MG63 (cell line): Measurements from ENCODE around the gene CMAS. TPM values are rescaled to one million over a fixed set of nuclear protein-coding genes. Genes with fewer than 3 reads are reported as not detected.
A peak's percentile ranks its signal among the peaks of the same experiment; 100 is the strongest.
"Not testable (repeated sequence)": the region's sequence is repeated elsewhere in the genome, so short reads cannot be mapped to it uniquely, and the experiment has no call there.

Experiments used
- DNase-seq: peaks from one replicate; pipeline ENCODE4 v3.0.0-alpha.2; 2020
- H3K27me3 ChIP-seq: fragments of 250-450 bp; sonication (Bioruptor Pico); 2 replicates; pipeline ENCODE4 v1.5.1; 2020; ENCODE audit warnings: mild to moderate bottlenecking, moderate library complexity
- H3K36me3 ChIP-seq: fragments of 250-450 bp; sonication (Bioruptor Pico); 2 replicates; pipeline ENCODE4 v1.5.1; 2020; ENCODE audit warnings: mild to moderate bottlenecking, moderate library complexity
- H3K4me3 ChIP-seq: fragments of 250-450 bp; sonication (Bioruptor Pico); 2 replicates; pipeline ENCODE4 v1.5.1; 2020; ENCODE audit warnings: mild to moderate bottlenecking, moderate library complexity
- H3K9me3 ChIP-seq: fragments of 250-450 bp; sonication (Bioruptor Pico); 2 replicates; pipeline ENCODE4 v1.5.1; 2020; ENCODE audit warnings: mild to moderate bottlenecking, moderate library complexity
- total RNA-seq: library from RNA; depleted of rRNA; stranded (reverse); fragments of >200 nt; shearing (Covaris generic); gene quantifications from 2 replicates; pipeline ENCODE4 v1.2.3, GENCODE V29; 2014; ENCODE audit warnings: low replicate concordance; rRNA removed

The CMAS gene
- total RNA-seq = 30.9 and 49.8 TPM in 2 replicates

DNA sequence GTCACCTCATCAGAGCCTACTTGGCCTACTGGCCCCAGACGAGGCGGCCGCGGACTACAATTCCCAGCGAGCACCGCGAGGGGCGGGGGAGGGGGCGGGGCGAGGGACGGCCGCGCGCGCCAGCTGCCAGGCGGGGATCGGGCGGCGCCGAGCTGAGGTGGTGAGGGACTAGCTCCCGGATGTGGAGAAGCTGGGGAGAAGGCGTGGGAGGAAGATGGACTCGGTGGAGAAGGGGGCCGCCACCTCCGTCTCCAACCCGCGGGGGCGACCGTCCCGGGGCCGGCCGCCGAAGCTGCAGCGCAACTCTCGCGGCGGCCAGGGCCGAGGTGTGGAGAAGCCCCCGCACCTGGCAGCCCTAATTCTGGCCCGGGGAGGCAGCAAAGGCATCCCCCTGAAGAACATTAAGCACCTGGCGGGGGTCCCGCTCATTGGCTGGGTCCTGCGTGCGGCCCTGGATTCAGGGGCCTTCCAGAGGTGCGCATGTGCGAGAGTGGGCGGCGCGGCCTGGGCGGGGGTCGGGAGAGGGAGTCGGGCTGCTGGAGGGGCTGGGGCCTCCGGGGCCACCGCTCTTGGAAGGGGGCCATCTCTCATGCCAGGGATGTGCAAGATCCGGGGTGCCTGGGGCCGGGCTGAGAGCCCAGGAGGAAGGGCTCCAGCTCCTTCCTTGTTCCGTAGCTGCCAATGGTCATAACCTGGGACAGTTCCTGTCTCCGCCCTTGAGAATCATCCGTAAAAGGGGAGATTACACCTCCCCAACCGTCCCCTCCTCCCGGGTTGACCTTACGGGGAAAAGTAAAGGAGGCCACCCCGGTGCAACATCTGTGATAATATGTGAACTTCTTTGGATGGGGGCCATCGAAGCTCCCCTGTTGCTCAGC, at the start of gene CMAS:
TSS of gene CMAS (plus strand) at position 129 of the 878 bp plus-strand sequence. CDS start at position 215, 86 bp downstream.
- no peaks in the 10 kb centered on the region for H3K9me3 ChIP-seq
- peak within 1 kb of the TSS; percentile 83 for H3K4me3 ChIP-seq
- peaks cover 6% of the 10 kb centered on the region for H3K36me3 ChIP-seq
- DNase-seq = peak; percentile 88
- no peaks in the 10 kb centered on the region for H3K27me3 ChIP-seq

DNA sequence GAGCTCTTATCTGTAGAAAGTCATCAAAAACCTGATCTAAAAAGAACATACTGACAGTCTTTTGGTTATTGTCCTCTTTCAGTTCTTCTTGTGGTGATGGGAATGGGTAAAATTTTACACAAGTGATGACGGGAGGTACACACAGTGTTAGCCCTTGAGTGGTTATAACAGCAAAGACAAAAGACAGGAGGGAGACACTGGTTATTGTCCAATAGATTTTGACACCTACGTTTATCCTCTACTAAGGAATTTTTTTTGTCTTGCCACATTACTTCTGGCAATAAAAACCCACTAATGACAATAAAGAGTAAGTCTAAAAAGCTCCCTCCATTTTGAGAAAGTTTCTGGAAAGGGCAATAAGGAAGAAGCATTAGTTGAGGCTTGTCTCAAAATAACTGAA, 47.7 kb upstream of the CMAS start:
- no peaks in the 10 kb centered on the region for H3K36me3 ChIP-seq
- H3K9me3 ChIP-seq = no peaks in the 10 kb centered on the region
- H3K4me3 ChIP-seq = no peak overlapping the region
- no peaks in the 10 kb centered on the region; the same call in 1 of the 2 replicates for H3K27me3 ChIP-seq
- no peak for DNase-seq

DNA sequence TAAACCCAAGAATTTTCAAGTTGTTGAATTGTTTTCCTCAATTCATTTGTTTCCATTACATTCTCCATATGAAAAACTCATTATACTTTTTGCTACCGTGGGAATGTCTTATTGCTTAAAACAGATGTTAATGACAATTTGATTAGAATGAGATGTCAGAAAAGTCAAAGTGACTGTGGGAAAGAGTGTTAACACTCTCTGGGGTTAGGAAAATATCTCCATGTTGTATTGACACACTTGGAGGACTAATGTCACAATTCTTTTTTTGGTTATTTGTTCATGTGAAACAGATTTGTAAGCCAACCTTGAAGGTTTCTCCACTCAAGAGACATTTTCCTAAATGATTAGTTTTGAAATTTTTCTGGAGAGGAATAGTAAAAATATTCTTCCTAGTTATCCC, 47.2 kb upstream of the CMAS start:
- Histone ChIP-seq H3K9me3 (no peaks in the 10 kb centered on the region), H3K4me3 (no peak overlapping the region), H3K36me3 (no peaks in the 10 kb centered on the region), H3K27me3 (no peaks in the 10 kb centered on the region; the same call in 1 of the 2 replicates)
- no peak for DNase-seq

DNA sequence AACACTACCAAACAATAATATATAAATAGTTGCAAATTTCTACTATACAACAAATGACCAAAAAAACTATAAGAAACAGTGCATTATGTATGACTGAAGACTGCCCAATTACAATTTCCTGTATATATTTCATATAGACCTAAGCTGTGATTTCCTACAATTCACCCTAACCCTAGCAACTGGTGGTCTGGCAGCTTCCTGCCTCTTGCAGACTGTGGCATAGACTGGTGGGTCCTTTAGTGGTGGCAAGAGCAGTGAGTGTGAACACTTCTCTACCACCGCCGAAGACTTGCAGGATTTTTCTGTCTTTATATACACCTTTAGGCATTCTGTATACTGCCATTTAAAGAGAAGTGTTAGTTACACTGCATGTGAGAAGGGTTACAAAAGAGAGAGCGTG, 43.6 kb upstream of the CMAS start:
- H3K27me3 ChIP-seq = no peaks in the 10 kb centered on the region
- H3K4me3 ChIP-seq = no peak overlapping the region
- no peaks in the 10 kb centered on the region for H3K9me3 ChIP-seq
- no peaks in the 10 kb centered on the region for H3K36me3 ChIP-seq
- DNase-seq = no peak

DNA sequence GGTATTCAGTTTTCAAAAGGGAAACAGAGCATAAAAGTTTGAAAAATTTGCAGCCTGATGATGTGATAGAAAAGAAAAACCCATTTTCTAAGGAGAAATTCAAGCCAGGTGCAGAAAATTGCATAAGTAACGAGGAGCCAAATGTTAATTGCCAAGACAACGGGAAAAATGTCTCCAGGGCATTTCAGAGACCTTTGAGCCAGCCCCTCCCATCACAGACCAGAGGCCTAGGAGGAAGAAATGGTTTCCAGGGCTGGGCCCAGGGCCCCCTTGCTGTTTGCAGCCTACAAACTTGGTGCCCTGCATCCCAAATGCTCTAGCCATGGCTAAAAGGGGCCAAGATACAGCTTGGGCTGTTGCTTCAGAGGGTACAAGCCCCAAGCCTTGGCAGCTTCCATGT, 38.2 kb upstream of the CMAS start:
- not testable (repeated sequence) for H3K4me3 ChIP-seq, DNase-seq, H3K9me3 ChIP-seq, H3K27me3 ChIP-seq, H3K36me3 ChIP-seq

DNA sequence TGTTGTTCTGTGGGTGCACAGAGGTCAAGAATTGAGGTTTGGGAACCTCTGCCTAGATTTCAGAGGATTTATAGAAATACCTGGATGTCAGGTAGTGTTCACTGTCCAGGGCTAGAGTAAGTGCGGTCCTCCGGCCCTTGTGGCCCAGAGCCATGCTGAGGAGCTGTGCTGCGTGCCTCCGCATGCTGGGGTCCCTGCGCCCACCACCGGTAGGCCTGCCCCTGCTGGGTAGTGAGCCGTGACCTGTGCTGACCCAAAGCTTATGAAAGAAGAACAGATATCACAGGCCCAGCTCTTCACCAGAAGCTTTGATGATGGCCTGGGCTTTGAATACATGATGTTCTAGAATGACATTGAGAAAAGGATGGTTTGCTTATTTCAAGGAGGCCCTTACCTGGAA, 37.8 kb upstream of the CMAS start:
- H3K4me3 ChIP-seq = no peak overlapping the region
- H3K9me3 ChIP-seq = no peaks in the 10 kb centered on the region
- DNase-seq = no peak
- no peaks in the 10 kb centered on the region for H3K36me3 ChIP-seq
- H3K27me3 ChIP-seq = no peaks in the 10 kb centered on the region

DNA sequence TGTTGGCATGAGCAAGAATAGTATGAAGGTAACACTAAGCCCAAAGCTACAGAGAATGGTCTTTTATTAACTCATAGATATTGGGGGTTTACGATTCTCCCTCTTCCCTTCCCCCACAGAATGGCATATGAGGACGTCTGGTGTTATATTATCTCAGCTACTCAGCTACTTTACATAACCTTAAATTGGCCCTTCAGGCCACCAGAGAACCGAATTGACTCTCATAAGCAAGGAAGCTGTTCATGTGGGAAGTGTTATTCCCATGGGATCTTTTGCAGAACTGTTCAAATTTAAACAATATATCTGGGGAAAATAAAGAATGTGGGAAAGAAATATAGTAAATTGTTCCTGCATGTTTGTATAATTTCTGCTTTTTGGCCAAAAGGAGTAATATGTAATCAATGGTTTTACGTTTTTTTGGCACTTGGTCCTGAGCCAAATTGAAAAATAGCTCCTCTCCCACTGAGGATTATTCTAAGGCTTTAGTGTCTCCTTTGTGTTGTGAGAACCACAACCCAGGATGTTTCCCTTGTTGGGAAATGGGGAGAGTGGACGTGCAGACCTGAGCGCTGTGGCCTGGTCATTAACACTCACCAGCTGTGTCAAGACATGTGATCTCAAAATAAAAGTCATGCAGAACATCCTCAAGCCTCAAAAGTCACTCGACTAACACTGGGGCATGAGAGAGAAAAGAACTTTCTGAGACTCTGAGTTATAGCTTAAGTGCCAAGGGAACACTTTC, 31.8 kb upstream of the CMAS start:
- no peaks in the 10 kb centered on the region for H3K9me3 ChIP-seq
- H3K27me3 ChIP-seq = no peaks in the 10 kb centered on the region
- no peak for DNase-seq

DNA sequence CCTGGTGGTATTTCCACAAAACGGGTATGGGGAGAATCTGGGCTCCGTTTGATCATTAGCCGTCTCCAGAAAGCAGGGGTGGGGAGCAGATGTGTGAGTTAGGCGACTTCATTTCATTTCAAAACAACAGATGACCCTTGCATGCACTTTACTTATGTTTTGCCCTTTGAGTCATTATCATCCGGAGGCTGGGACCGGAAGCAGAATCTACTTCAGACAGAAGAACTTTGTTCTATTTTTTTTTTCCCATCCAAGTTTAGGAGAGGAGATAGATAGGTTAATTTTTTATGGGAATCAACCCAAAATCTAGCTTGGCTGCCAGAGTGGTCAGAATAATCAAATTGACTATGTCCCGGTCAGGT, 31.3 kb upstream of the CMAS start:
- no peak for DNase-seq
- no peak overlapping the region for H3K4me3 ChIP-seq
- no peaks in the 10 kb centered on the region for H3K36me3 ChIP-seq
- no peaks in the 10 kb centered on the region for H3K9me3 ChIP-seq
- H3K27me3 ChIP-seq = no peaks in the 10 kb centered on the region

More for the DNA sequence above, 31.8 kb upstream of the CMAS start:
- Histone ChIP-seq H3K4me3 (no peak overlapping the region), H3K36me3 (no peaks in the 10 kb centered on the region)

DNA sequence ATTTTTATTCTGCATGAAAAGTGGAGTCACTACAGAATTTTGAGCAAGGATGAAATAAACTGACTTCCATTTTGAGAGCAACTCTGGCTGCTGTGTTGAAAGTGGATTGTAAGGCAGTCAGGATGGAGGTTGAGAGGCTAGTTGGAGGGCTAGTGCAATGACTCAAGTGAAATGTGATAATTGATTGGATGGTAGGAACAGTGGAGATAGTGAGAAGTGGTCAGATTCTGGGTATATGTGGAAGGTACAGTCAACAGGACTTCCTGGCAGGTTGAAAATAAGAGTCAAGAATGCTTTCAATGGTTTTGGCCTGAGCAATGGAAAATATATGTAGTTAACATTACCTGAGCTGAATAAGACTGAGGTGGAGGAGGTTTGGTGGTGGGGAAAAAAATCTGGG, 29.0 kb upstream of the CMAS start:
- Histone ChIP-seq H3K9me3 (no peaks in the 10 kb centered on the region), H3K36me3 (no peaks in the 10 kb centered on the region), H3K4me3 (no peak overlapping the region), H3K27me3 (no peaks in the 10 kb centered on the region)
- no peak for DNase-seq

DNA sequence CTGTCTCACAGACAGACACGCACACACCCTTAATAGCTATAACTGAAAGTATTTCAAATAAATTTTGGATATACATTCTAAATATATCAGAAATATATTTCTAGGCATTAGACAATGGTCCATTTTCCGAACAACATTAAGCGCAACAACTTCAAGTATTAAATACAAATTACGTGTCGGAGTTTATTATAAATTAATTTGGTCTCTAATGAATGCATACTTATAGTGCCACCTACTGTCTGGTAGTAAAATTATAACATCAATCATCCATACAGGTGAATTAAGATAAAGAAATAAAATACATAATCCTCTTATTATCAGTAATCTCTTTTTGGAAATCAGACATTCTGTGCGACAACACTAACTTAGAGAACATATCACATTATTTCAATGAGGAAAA, 27.2 kb upstream of the CMAS start:
- Histone ChIP-seq H3K36me3 (no peaks in the 10 kb centered on the region), H3K9me3 (no peaks in the 10 kb centered on the region; the same call in 1 of the 2 replicates), H3K27me3 (no peaks in the 10 kb centered on the region), H3K4me3 (no peak overlapping the region)
- DNase-seq = no peak

DNA sequence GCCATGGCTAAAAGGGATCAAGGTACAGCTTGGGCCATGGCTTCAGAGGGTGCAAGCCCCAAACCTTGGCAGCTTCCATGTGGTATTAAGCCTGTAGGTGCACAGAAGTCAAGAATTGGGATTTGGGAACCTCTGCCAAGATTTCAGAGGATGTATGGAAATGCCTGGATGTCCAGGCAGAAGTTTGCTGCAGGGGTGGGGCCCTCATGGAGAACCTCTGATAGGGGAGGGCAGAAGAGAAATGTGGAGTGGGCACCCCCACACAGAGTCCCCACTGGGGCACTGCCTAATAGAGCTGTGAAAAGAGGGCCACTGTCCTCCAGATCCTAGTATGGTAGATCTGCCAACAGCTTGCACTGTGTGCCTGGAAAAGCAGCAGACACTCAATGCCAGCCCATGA, 22.5 kb upstream of the CMAS start:
- not testable (repeated sequence) for H3K27me3 ChIP-seq, H3K4me3 ChIP-seq, H3K36me3 ChIP-seq, DNase-seq, H3K9me3 ChIP-seq

DNA sequence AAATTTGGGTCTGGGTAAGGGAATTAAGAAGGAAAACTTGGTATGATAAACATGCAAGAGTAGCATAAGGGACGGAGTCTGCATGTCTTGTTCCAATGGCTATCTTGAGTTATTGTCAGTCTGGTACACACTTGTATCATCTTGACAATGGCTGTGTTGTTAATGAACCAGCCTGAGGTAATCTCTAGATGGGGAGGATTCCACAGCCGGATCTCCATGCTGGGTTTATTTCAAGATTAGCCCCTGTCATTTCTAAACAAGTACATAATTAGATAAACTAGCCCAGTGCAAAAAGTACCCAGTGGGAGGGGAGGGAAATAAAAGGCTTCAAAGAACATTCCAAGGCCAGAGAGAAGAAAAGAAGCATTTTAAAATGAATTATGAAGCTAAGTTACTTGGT, 16.5 kb upstream of the CMAS start:
- no peak overlapping the region for H3K4me3 ChIP-seq
- DNase-seq = no peak
- H3K36me3 ChIP-seq = no peaks in the 10 kb centered on the region
- no peaks in the 10 kb centered on the region for H3K27me3 ChIP-seq
- no peaks in the 10 kb centered on the region for H3K9me3 ChIP-seq

DNA sequence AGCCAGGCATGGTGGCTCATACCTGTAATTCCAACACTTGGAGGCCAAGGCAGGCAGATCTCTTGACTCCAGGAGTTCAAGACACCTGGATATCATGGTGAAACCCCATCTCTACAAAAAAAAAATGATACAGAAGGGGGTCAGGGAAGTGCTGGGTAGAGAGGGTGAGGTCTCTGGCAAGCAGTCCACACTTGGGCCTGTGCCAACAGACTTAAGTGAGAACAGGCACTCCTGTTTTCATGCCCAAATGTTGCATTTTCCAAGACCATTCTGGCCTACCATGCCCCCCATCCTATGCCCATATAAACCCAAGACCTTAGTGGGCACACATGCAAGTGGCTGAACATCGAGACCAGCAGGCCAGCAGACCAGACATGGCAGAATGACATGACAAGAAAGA, 16.0 kb upstream of the CMAS start:
- Histone ChIP-seq H3K4me3 (no peak overlapping the region), H3K36me3 (no peaks in the 10 kb centered on the region), H3K9me3 (no peaks in the 10 kb centered on the region), H3K27me3 (no peaks in the 10 kb centered on the region)
- DNase-seq = no peak

DNA sequence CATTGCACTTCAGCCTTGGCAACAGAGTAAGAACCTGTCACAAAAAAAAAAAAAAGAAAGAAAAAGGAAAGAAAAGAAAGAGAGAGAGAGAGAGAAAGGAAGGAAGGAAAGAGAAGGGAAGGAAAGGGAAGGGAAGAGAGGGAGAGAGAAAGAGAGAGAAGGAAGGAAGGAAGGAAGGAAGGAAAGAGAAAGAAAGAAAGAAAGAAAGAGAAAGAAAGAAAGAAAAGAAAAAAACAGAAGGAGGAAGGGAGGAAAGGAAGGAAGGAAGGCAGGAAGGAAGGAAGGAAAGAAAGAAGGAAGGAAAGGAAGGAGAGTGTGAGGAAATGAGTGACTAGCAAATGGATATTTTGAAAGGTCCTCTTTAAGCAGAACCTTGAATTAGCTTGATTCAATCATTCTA, 13.3 kb upstream of the CMAS start:
- Histone ChIP-seq H3K4me3 (no peak overlapping the region), H3K9me3 (no peaks in the 10 kb centered on the region), H3K27me3 (no peaks in the 10 kb centered on the region)

DNA sequence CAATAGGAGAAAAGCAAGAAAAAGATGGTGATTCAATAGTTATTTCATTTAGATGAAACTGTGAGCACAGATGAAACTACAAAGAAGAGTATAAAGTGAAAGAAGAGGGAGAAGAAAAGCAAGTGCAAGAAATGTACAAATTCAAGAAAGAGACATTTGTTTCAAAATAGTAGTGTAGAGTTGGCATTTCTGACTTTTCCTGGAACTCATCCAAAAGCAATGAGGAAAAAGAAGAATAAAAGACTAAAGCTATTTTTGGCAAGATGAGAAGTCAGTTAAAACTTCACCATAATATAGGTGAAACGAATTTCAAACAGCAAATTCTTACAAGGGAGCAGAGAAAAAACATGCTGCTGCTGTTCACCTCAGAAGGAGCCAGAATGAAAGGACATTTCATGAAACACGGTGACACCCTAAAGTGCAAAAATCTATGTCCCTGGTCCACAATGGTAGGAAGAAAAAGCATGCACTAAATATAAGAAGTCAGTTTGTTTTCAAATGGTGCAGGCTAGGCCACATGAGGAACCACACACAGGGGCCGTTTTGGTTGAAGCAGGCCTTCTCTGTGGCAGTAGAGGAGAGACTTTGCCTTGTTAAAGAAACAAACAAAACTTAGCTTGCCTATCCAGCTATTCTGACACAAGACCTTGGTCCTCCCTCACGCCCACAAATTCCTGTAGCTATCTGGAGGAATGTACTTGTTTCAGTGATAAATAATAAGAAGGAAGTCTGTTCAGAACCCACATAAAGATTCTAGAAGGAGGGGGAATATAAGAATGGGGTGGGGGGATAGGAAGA, 11.1 kb upstream of the CMAS start:
- H3K4me3 ChIP-seq = no peak overlapping the region
- DNase-seq = no peak

More for the DNA sequence above, 13.3 kb upstream of the CMAS start:
- H3K36me3 ChIP-seq = no peaks in the 10 kb centered on the region
- DNase-seq = no peak

DNA sequence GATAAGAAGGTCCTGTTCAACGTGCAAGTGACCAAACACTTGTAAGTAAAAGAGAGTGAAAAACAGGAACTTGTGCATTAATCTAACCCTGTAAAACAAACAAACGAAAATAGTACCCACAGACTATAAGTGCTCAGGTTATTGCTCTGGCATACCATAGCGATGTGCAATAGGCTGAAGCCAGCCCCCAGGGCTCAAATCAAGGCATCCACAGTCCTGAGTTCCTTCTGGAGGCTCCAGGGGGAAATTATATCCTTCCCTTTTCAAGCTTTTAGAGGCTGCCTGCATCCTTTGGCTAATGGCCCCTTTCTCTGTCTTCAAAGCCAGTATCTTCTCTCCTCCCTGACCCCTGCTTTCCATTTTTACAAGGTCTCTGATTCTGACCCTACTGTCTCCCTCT, 8.1 kb upstream of the CMAS start:
- DNase-seq = no peak
- H3K9me3 ChIP-seq = no peaks in the 10 kb centered on the region
- no peaks in the 10 kb centered on the region for H3K27me3 ChIP-seq
- no peaks in the 10 kb centered on the region for H3K36me3 ChIP-seq
- no peak overlapping the region for H3K4me3 ChIP-seq

More for the DNA sequence above, 11.1 kb upstream of the CMAS start:
- Histone ChIP-seq H3K27me3 (no peaks in the 10 kb centered on the region), H3K9me3 (no peaks in the 10 kb centered on the region), H3K36me3 (no peaks in the 10 kb centered on the region)

DNA sequence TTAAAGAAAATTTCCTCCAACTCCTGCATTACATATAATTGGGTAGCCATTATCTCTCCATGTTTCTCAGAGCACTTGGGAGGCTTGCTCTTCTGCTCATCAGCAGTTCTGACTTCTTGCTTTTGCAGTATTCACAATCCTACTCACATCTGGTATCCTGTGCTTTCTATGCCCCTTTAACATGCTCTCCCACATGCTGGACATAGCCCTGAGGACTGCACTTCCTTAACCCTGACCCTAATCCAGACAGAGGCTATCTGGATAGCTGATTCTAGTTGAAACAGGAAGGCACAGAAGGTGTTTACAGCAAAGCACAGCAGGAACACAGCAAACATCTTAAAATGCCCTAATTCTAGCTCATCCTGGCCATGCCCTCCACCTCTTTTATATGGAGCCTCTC, 7.3 kb upstream of the CMAS start:
- DNase-seq = no peak
- no peaks in the 10 kb centered on the region for H3K27me3 ChIP-seq
- no peaks in the 10 kb centered on the region for H3K9me3 ChIP-seq
- no peak overlapping the region for H3K4me3 ChIP-seq
- H3K36me3 ChIP-seq = no peaks in the 10 kb centered on the region
